Measurements from ENCODE around the gene LATS1. TPM values are rescaled to one million over a fixed set of nuclear protein-coding genes. Genes with fewer than 3 reads are reported as not detected.

LATS1 gene
- total and polyA plus RNA-seq, 10 of the 15 experiments (the other 5 are each of a cell fraction or from before 2014, with no cell fraction given), result 2.1 to 15.6 (median 11.0) TPM

DNA sequence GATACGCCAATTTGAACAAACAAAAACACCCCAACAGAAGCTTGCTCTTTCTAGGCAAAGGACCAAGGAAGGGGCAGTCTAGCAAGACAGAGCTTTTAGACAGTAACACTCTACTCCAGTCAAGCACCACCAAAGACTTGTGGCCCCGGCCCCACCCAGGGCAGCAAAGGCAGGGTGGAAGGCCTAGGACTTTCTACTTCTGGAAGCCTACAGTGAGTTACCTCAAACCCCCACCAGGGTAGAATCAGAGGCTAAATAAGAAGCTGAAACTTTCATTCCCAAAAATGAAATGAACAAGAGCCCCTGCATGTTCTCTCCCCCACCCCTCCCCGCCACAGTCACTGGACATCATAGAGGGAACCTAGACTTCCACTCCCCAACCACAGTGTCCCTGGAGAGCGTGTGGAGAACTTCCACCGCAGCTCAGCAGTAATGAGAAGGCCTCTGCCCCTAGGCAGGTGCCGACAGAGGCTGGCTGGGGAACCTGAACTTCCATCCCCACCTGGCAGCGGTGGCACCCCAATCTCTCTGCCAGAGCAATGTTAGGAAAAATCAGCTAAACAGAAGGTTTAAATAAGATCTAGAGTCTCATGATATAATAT lies 109.4 kb downstream of the LATS1 start:
- ATAC-seq (peak; percentile 62), FAIRE-seq (no peak), DNase-seq (ENCODE audit: low read depth, low spot score) (no peak)
- no peak overlapping the region for H3K4me2 ChIP-seq (ENCODE audit: control insufficient read depth, insufficient read depth)
- POLR2A ChIA-PET, result no interaction called here
- no TSS peak for BruUV-seq (replicated peaks)
- SMC1A ChIA-PET (ENCODE audit: uncharacterized antibody, unreplicated experiment), result interaction anchor here (0.6 to 2.7 kb wide), 3 partner anchors 11 to 96 kb away, joined by 3 to 12 read pairs (median 6); no protein-coding TSS in a partner anchor
- no peaks in the 10 kb centered on the region for H3K9me3 ChIP-seq (replicated peaks; ENCODE audit: control insufficient read depth, insufficient read depth, low read length)
- no peaks in the 10 kb centered on the region; a peak in 1 of 4 replicates for H3K36me3 ChIP-seq (ENCODE audit: control insufficient read depth in 2 of 2, insufficient read depth in 2 of 2, low read length in 1 of 2)
- no peak overlapping the region for H3K9ac ChIP-seq (ENCODE audit: control insufficient read depth, insufficient read depth, low read length)
- intact Hi-C loops (cut with micrococcal nuclease; ENCODE audit: unreplicated experiment), result no loop called here
- H3K4me1 ChIP-seq (ENCODE audit: control insufficient read depth, insufficient read depth, low read length), result no peaks in the 10 kb centered on the region
- H3K4me3 ChIP-seq, result no peak overlapping the region
- WGBS (ENCODE audit: insufficient coverage, insufficient replicate concordance, low lambda C conversion rate, missing lambda C conversion rate), result 70% methylated on average over 7 of the region's 7 CpGs
- in situ Hi-C loops (cut with MboI), result no loop called here
- H4K20me1 ChIP-seq (ENCODE audit: control insufficient read depth, insufficient read depth), result no peaks in the 10 kb centered on the region
- no peak overlapping the region for H3K27ac ChIP-seq (ENCODE audit: control insufficient read depth, insufficient read depth)
- CTCF ChIA-PET, result interaction anchor here (0.6 to 1.6 kb wide), 3 partner anchors 13 to 43 kb away, joined by 3 to 5 read pairs (median 3); partner anchors contain the start of gene GINM1
- RAD21 ChIA-PET (ENCODE audit: unreplicated experiment), result no interaction called here
- H2AFZ ChIP-seq (ENCODE audit: control insufficient read depth, low read depth, low read length), result no peak overlapping the region; the same call in 1 of the 2 replicates
- TF ChIP-seq RAD51 (IDR thresholded peaks at IDR 0.05), result no peak
- TF ChIP-seq RUNX3 (IDR thresholded peaks at IDR 0.05; ENCODE audit: low read length), result peak; percentile 21; the same call in 1 of the 2 replicates
- no peak for TF ChIP-seq ASH2L (IDR thresholded peaks at IDR 0.05; ENCODE audit: borderline replicate concordance, low read depth)
- no peak for TF ChIP-seq EP300 (IDR thresholded peaks at IDR 0.05; ENCODE audit: borderline replicate concordance in 1 of 2, control insufficient read depth in 1 of 2, low read depth in 2 of 2, low read length in 2 of 2)
- no peak for TF ChIP-seq NR2F1 (conservative IDR thresholded peaks at IDR 0.05)
- TF ChIP-seq, protein P1, sequence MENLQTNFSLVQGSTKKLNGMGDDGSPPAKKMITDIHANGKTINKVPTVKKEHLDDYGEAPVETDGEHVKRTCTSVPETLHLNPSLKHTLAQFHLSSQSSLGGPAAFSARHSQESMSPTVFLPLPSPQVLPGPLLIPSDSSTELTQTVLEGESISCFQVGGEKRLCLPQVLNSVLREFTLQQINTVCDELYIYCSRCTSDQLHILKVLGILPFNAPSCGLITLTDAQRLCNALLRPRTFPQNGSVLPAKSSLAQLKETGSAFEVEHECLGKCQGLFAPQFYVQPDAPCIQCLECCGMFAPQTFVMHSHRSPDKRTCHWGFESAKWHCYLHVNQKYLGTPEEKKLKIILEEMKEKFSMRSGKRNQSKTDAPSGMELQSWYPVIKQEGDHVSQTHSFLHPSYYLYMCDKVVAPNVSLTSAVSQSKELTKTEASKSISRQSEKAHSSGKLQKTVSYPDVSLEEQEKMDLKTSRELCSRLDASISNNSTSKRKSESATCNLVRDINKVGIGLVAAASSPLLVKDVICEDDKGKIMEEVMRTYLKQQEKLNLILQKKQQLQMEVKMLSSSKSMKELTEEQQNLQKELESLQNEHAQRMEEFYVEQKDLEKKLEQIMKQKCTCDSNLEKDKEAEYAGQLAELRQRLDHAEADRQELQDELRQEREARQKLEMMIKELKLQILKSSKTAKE (IDR thresholded peaks at IDR 0.05; ENCODE audit: low read depth, poor library complexity, severe bottlenecking), result no peak
- no peak for TF ChIP-seq MTA3 (IDR thresholded peaks at IDR 0.05; ENCODE audit: borderline replicate concordance, low read length)
- TF ChIP-seq BCL11A (IDR thresholded peaks at IDR 0.05; ENCODE audit: low read depth, low read length), result no peak
- peak; percentile 12 for TF ChIP-seq MEF2B (IDR thresholded peaks at IDR 0.05; ENCODE audit: partially characterized antibody, poor library complexity, severe bottlenecking)
- no peaks in the 10 kb centered on the region for H3K79me2 ChIP-seq (ENCODE audit: control insufficient read depth, insufficient read depth, low read length)
- H3K27me3 ChIP-seq (replicated peaks in 1 of 2; ENCODE audit: control insufficient read depth in 2 of 2, insufficient read depth in 2 of 2, low read length in 1 of 2), result no peaks in the 10 kb centered on the region

Small RNAs within 50 kb of the gene (small RNA-seq; reads per million reads assigned to genes)
- gene RF00019, result not detected

Other genes starting within 250 kb of the LATS1 start
Only the 7 nearest of the 11 such genes appear.
- gene PPIL4, start 172.1 kb downstream of the LATS1 start, total RNA-seq (2014; rRNA removed), result 11.9 and 18.0 TPM in 2 replicates
- 27.2 and 28.4 TPM in 2 replicates for gene PPIL4, start 172.1 kb downstream of the LATS1 start, total RNA-seq (2014; rRNA removed; fragmentation: Illumina TruSeq; extraction: Trizol)
- gene PPIL4, start 172.1 kb downstream of the LATS1 start, total RNA-seq (2021), result 13.1 and 14.7 TPM in 2 replicates
- gene PPIL4, start 172.1 kb downstream of the LATS1 start, polyA plus RNA-seq (2011; rRNA removed), result 8.0 and 12.9 TPM in 2 replicates
- 25.3 and 34.9 TPM in 2 replicates for gene PPIL4, start 172.1 kb downstream of the LATS1 start, polyA plus RNA-seq (2014; fragmentation: Illumina TruSeq; extraction: Trizol)
- gene PPIL4, start 172.1 kb downstream of the LATS1 start, polyA plus RNA-seq (2014; fragmentation: Nextera tagmentation; extraction: Ambion mirVana), result 10 to 100 TPM; 24.7 to 25.9 TPM
- gene PPIL4, start 172.1 kb downstream of the LATS1 start, polyA plus RNA-seq (2014; rRNA removed), result 8.8 and 12.0 TPM in 2 replicates
- 10 to 100 TPM; 24.0 to 27.6 TPM for gene PPIL4, start 172.1 kb downstream of the LATS1 start, polyA plus RNA-seq (2016; fragmentation: Nextera tagmentation; extraction: Ambion mirVana)
- gene GINM1, start 151.7 kb downstream of the LATS1 start, total RNA-seq (2014; rRNA removed), result 30.8 and 35.4 TPM in 2 replicates
- gene GINM1, start 151.7 kb downstream of the LATS1 start, total RNA-seq (2014; rRNA removed; fragmentation: Illumina TruSeq; extraction: Trizol), result 37.3 and 37.4 TPM in 2 replicates
- 28.7 and 29.3 TPM in 2 replicates for gene GINM1, start 151.7 kb downstream of the LATS1 start, total RNA-seq (2021)
- 21.3 and 31.0 TPM in 2 replicates for gene GINM1, start 151.7 kb downstream of the LATS1 start, polyA plus RNA-seq (2011; rRNA removed)
- gene GINM1, start 151.7 kb downstream of the LATS1 start, polyA plus RNA-seq (2014; fragmentation: Illumina TruSeq; extraction: Trizol), result 30.8 and 36.1 TPM in 2 replicates
- gene GINM1, start 151.7 kb downstream of the LATS1 start, polyA plus RNA-seq (2014; fragmentation: Nextera tagmentation; extraction: Ambion mirVana), result 10 to 100 TPM; 10.6 to 20.3 TPM
- gene GINM1, start 151.7 kb downstream of the LATS1 start, polyA plus RNA-seq (2014; rRNA removed), result 28.0 and 31.0 TPM in 2 replicates
- gene GINM1, start 151.7 kb downstream of the LATS1 start, polyA plus RNA-seq (2016; fragmentation: Nextera tagmentation; extraction: Ambion mirVana), result 10 to 100 TPM; 37.9 to 38.1 TPM
- gene KATNA1, start 69.4 kb downstream of the LATS1 start, total RNA-seq (2014; rRNA removed), result 22.0 and 24.3 TPM in 2 replicates
- gene KATNA1, start 69.4 kb downstream of the LATS1 start, total RNA-seq (2014; rRNA removed; fragmentation: Illumina TruSeq; extraction: Trizol), result 26.5 and 27.1 TPM in 2 replicates
- gene KATNA1, start 69.4 kb downstream of the LATS1 start, total RNA-seq (2021), result 17.7 and 18.4 TPM in 2 replicates
- gene KATNA1, start 69.4 kb downstream of the LATS1 start, polyA plus RNA-seq (2011; rRNA removed), result 27.5 and 37.3 TPM in 2 replicates
- 29.2 and 41.3 TPM in 2 replicates for gene KATNA1, start 69.4 kb downstream of the LATS1 start, polyA plus RNA-seq (2014; fragmentation: Illumina TruSeq; extraction: Trizol)
- gene KATNA1, start 69.4 kb downstream of the LATS1 start, polyA plus RNA-seq (2014; fragmentation: Nextera tagmentation; extraction: Ambion mirVana), result 10 to 100 TPM; 15.4 to 23.1 TPM
- 19.2 and 21.0 TPM in 2 replicates for gene KATNA1, start 69.4 kb downstream of the LATS1 start, polyA plus RNA-seq (2014; rRNA removed)
- 10 to 100 TPM; 30.7 to 35.3 TPM for gene KATNA1, start 69.4 kb downstream of the LATS1 start, polyA plus RNA-seq (2016; fragmentation: Nextera tagmentation; extraction: Ambion mirVana)
- 25.9 and 29.5 TPM in 2 replicates for gene NUP43, start 28.4 kb upstream of the LATS1 start, total RNA-seq (2014; rRNA removed)
- gene NUP43, start 28.4 kb upstream of the LATS1 start, total RNA-seq (2014; rRNA removed; fragmentation: Illumina TruSeq; extraction: Trizol), result 31.9 and 32.2 TPM in 2 replicates
- 34.8 and 44.5 TPM in 2 replicates for gene NUP43, start 28.4 kb upstream of the LATS1 start, total RNA-seq (2021)
- 54.2 and 67.5 TPM in 2 replicates for gene NUP43, start 28.4 kb upstream of the LATS1 start, polyA plus RNA-seq (2011; rRNA removed)
- gene NUP43, start 28.4 kb upstream of the LATS1 start, polyA plus RNA-seq (2014; fragmentation: Illumina TruSeq; extraction: Trizol), result 29.6 and 36.2 TPM in 2 replicates
- gene NUP43, start 28.4 kb upstream of the LATS1 start, polyA plus RNA-seq (2014; fragmentation: Nextera tagmentation; extraction: Ambion mirVana), result 10 to 100 TPM in 1 of 2 experiments, 1 to 10 TPM in 1; 8.9 to 10.4 TPM
- 23.2 and 26.6 TPM in 2 replicates for gene NUP43, start 28.4 kb upstream of the LATS1 start, polyA plus RNA-seq (2014; rRNA removed)
- gene NUP43, start 28.4 kb upstream of the LATS1 start, polyA plus RNA-seq (2016; fragmentation: Nextera tagmentation; extraction: Ambion mirVana), result 10 to 100 TPM; 21.8 to 28.8 TPM
- gene PCMT1, start 31.6 kb upstream of the LATS1 start, total RNA-seq (2014; rRNA removed), result 45.1 and 48.7 TPM in 2 replicates
- 45.1 and 48.5 TPM in 2 replicates for gene PCMT1, start 31.6 kb upstream of the LATS1 start, total RNA-seq (2014; rRNA removed; fragmentation: Illumina TruSeq; extraction: Trizol)
- 53.0 and 56.0 TPM in 2 replicates for gene PCMT1, start 31.6 kb upstream of the LATS1 start, total RNA-seq (2021)
- gene PCMT1, start 31.6 kb upstream of the LATS1 start, polyA plus RNA-seq (2011; rRNA removed), result 114 and 137 TPM in 2 replicates
- 49.4 and 62.3 TPM in 2 replicates for gene PCMT1, start 31.6 kb upstream of the LATS1 start, polyA plus RNA-seq (2014; fragmentation: Illumina TruSeq; extraction: Trizol)
- 100 to 1,000 TPM in 1 of 2 experiments, 10 to 100 TPM in 1; 87.6 to 114 TPM for gene PCMT1, start 31.6 kb upstream of the LATS1 start, polyA plus RNA-seq (2014; fragmentation: Nextera tagmentation; extraction: Ambion mirVana)
- gene PCMT1, start 31.6 kb upstream of the LATS1 start, polyA plus RNA-seq (2014; rRNA removed), result 72.1 and 74.8 TPM in 2 replicates
- 100 to 1,000 TPM; 122 to 126 TPM for gene PCMT1, start 31.6 kb upstream of the LATS1 start, polyA plus RNA-seq (2016; fragmentation: Nextera tagmentation; extraction: Ambion mirVana)
- gene LRP11, start 146.3 kb upstream of the LATS1 start, total RNA-seq (2014; rRNA removed), result under 0.01 TPM in 1 of 2 replicates, not detected in the other
- gene LRP11, start 146.3 kb upstream of the LATS1 start, total RNA-seq (2014; rRNA removed; fragmentation: Illumina TruSeq; extraction: Trizol), result not detected in 2 replicates
- gene LRP11, start 146.3 kb upstream of the LATS1 start, total RNA-seq (2021), result 0.05 and 0.23 TPM in 2 replicates
- not detected in 2 replicates for gene LRP11, start 146.3 kb upstream of the LATS1 start, polyA plus RNA-seq (2011; rRNA removed)
- gene LRP11, start 146.3 kb upstream of the LATS1 start, polyA plus RNA-seq (2014; fragmentation: Illumina TruSeq; extraction: Trizol), result 0.01 TPM in 1 of 2 replicates, not detected in the other
- under 1 TPM in 1 of 2 experiments, not detected in 1; 0.04 TPM for gene LRP11, start 146.3 kb upstream of the LATS1 start, polyA plus RNA-seq (2014; fragmentation: Nextera tagmentation; extraction: Ambion mirVana)
- gene LRP11, start 146.3 kb upstream of the LATS1 start, polyA plus RNA-seq (2014; rRNA removed), result not detected in 2 replicates
- not detected for gene LRP11, start 146.3 kb upstream of the LATS1 start, polyA plus RNA-seq (2016; fragmentation: Nextera tagmentation; extraction: Ambion mirVana)
- gene RAET1E, start 180.0 kb upstream of the LATS1 start, total RNA-seq (2014; rRNA removed), result not detected in 2 replicates
- not detected in 2 replicates for gene RAET1E, start 180.0 kb upstream of the LATS1 start, total RNA-seq (2014; rRNA removed; fragmentation: Illumina TruSeq; extraction: Trizol)
- not detected in 2 replicates for gene RAET1E, start 180.0 kb upstream of the LATS1 start, total RNA-seq (2021)
- gene RAET1E, start 180.0 kb upstream of the LATS1 start, polyA plus RNA-seq (2011; rRNA removed), result not detected in 2 replicates
- gene RAET1E, start 180.0 kb upstream of the LATS1 start, polyA plus RNA-seq (2014; fragmentation: Illumina TruSeq; extraction: Trizol), result not detected in 2 replicates
- not detected for gene RAET1E, start 180.0 kb upstream of the LATS1 start, polyA plus RNA-seq (2014; fragmentation: Nextera tagmentation; extraction: Ambion mirVana)
- 0.10 TPM in 1 of 2 replicates, not detected in the other for gene RAET1E, start 180.0 kb upstream of the LATS1 start, polyA plus RNA-seq (2014; rRNA removed)
- not detected for gene RAET1E, start 180.0 kb upstream of the LATS1 start, polyA plus RNA-seq (2016; fragmentation: Nextera tagmentation; extraction: Ambion mirVana)

Data from GM12878 (cell line).